K562 (cell line): ENCODE results near the gene JPH3. TPM values are rescaled to one million over a fixed set of nuclear protein-coding genes. Genes with fewer than 3 reads are reported as not detected.

Experiments used
- ATAC-seq: fragments of 200-7000 bp; cut with Tn5 transposase; 3 replicates; pipeline ENCODE4 v1.9.1; 2020; ENCODE audit warnings: moderate library complexity
- BruUV-seq: library from RNA; stranded (reverse); fragments of 400-500 nt; replicated peaks from 2 replicates; lab custom pipeline; 2021; lab: Mats Ljungman, UMichigan
- CTCF ChIA-PET: fragments of 300-600 bp; formaldehyde crosslinking; extraction: SDS; loops from one replicate; lab custom pipeline; 2021; ENCODE audit warnings: low intra/inter-chr PET ratio; lab: Yijun Ruan, JAX
- POLR2A ChIA-PET: fragments of 300-600, 350-650 bp; sonication (Branson Sonifier 250); formaldehyde crosslinking; extraction: SDS; loops from one replicate; lab custom pipeline; 2021; ENCODE audit warnings: antibody characterized with exemption, inconsistent platforms; lab: Yijun Ruan, JAX
- DNase-seq, 4 experiments: peaks; one replicate each; pipeline versions ENCODE4 v3.0.0 to v3.0.0-alpha.2; 2011 to 2018; ENCODE audit warnings: low spot score in 3 of 4, mixed read lengths in 3 of 4; ENCODE audit errors: extremely low read depth in 1 of 4
- FAIRE-seq: peaks from 2 replicates; lab custom pipeline; 2011; peaks lifted over from hg19 to GRCh38; lab: Jason Lieb, UNC
- H2AFZ ChIP-seq: 2 replicates; pipeline ENCODE4 v1.6.0; 2011; ENCODE audit warnings: low read depth, low read length, control low read depth, inconsistent platforms
- H3K27ac ChIP-seq: fragments of 200-600 bp; 3 replicates; pipeline ENCODE4 v1.8.0; 2011; ENCODE audit warnings: low read depth, mild to moderate bottlenecking, control low read depth, inconsistent platforms, low read length, moderate library complexity, mixed read lengths; ENCODE audit errors: extremely low read depth
- H3K27me3 ChIP-seq, 2 experiments: fragments of 300-600 bp in 1 of 2; 2 replicates in 1 of 2; 3 replicates in 1 of 2; pipeline versions ENCODE4 v1.6.0 to v1.8.0; 2011; ENCODE audit warnings: inconsistent platforms in 2 of 2, low read length in 2 of 2, mild to moderate bottlenecking in 1 of 2, mixed read lengths in 1 of 2, moderate library complexity in 1 of 2; ENCODE audit not compliant: control insufficient read depth in 2 of 2, insufficient read depth in 2 of 2
- H3K36me3 ChIP-seq: fragments of 300-600 bp; 3 replicates; pipeline ENCODE4 v1.8.0; 2011; ENCODE audit warnings: mild to moderate bottlenecking, low read length, inconsistent platforms; ENCODE audit not compliant: control insufficient read depth, insufficient read depth
- H3K4me1 ChIP-seq, 2 experiments: fragments of 200-600 bp in 1 of 2; replicated peaks in 1 of 2; 2 replicates in 1 of 2; 3 replicates in 1 of 2; pipeline versions ENCODE4 v1.5.1 to v1.8.0; 2011; ENCODE audit warnings: inconsistent platforms in 2 of 2, low read length in 2 of 2, mild to moderate bottlenecking in 1 of 2, mixed read lengths in 1 of 2, moderate library complexity in 1 of 2; ENCODE audit not compliant: control insufficient read depth in 2 of 2, insufficient read depth in 2 of 2
- H3K4me2 ChIP-seq: 2 replicates; pipeline ENCODE4 v1.6.1; 2011; ENCODE audit warnings: low read length, control low read depth, inconsistent platforms, mixed read lengths; ENCODE audit not compliant: insufficient read depth
- H3K4me3 ChIP-seq: fragments of 200-600 bp; sonication (generic), shearing (Covaris generic); 2 replicates; pipeline ENCODE4 v1.5.1; 2016; ENCODE audit warnings: control low read depth, inconsistent platforms
- H3K79me2 ChIP-seq: fragments of 200-600 bp; 3 replicates; pipeline ENCODE4 v1.8.0; 2011; ENCODE audit warnings: low read length, inconsistent platforms; ENCODE audit not compliant: control insufficient read depth, insufficient read depth
- H3K9ac ChIP-seq, 2 experiments: 2 replicates each; pipeline versions ENCODE4 v1.6.0 to v1.6.1; 2011; ENCODE audit warnings: low read depth in 2 of 2, low read length in 2 of 2, control low read depth in 1 of 2, inconsistent platforms in 1 of 2, mild to moderate bottlenecking in 1 of 2, mixed read lengths in 1 of 2; ENCODE audit not compliant: insufficient read depth in 1 of 2
- H3K9me1 ChIP-seq: one replicate; pipeline ENCODE4 v1.6.0; 2011; ENCODE audit warnings: inconsistent platforms, mild to moderate bottlenecking, low read length, moderate library complexity; ENCODE audit not compliant: control insufficient read depth, insufficient read depth
- H3K9me3 ChIP-seq: replicated peaks from 2 replicates; pipeline ENCODE4 v1.5.1; 2011; ENCODE audit warnings: low read depth, low read length, inconsistent platforms; ENCODE audit not compliant: control insufficient read depth, insufficient read depth
- H4K20me1 ChIP-seq: replicated peaks from 2 replicates; pipeline ENCODE4 v1.6.1; 2011; ENCODE audit warnings: low read length, inconsistent platforms, mixed read lengths; ENCODE audit not compliant: control insufficient read depth, insufficient read depth
- DIDO1 ChIP-seq: fragments of 450-650 bp; IDR thresholded peaks from 2 replicates; pipeline ENCODE4 v1.6.1; 2016; ENCODE audit warnings: low read depth, missing biosample characterization, missing genetic modification characterization
- NFXL1 ChIP-seq: fragments of 450-650 bp; formaldehyde crosslinking; IDR thresholded peaks from 2 replicates; pipeline ENCODE4 v1.4.0; 2021; ENCODE audit warnings: mild to moderate bottlenecking
- SETDB1 ChIP-seq: IDR thresholded peaks from one replicate; pipeline ENCODE4 v1.6.1; 2012; ENCODE audit warnings: low read length, control low read depth, inconsistent platforms
- ZBTB34 ChIP-seq: fragments of 250-450 bp; sonication (Bioruptor Pico); IDR thresholded peaks from 2 replicates; pipeline ENCODE4 v1.8.0; 2021; ENCODE audit warnings: mild to moderate bottlenecking, moderate library complexity
- ZNF395 ChIP-seq: fragments of 200-800 bp; sonication (Bioruptor generic); IDR thresholded peaks from 2 replicates; pipeline ENCODE4 v1.6.1; 2017; ENCODE audit warnings: missing genetic modification characterization, missing compliant biosample characterization
- ZNF512 ChIP-seq: IDR thresholded peaks from 2 replicates; pipeline ENCODE4 v1.6.1; 2016; ENCODE audit warnings: missing genetic modification characterization, missing compliant biosample characterization
- ZNF766 ChIP-seq: fragments of 200-800 bp; sonication (Bioruptor generic); conservative IDR thresholded peaks from 2 replicates; pipeline ENCODE4 v1.6.1; 2016; ENCODE audit warnings: missing genetic modification characterization, missing compliant biosample characterization
- ZNF780A ChIP-seq: fragments of 250-450 bp; sonication (Bioruptor Pico); IDR thresholded peaks from 2 replicates; pipeline ENCODE4 v1.5.0; 2021; ENCODE audit warnings: mild to moderate bottlenecking
- WGBS: fragments of 100-300 bp; shearing (Covaris generic); methylation state at CpG from one replicate; pipeline ENCODE4 v1.1.6; 2016; ENCODE audit warnings: low coverage, mixed read lengths; ENCODE audit not compliant: insufficient coverage; ENCODE audit errors: missing lambda C conversion rate; 5-methylcytosine and 5-hydroxymethylcytosine counted together
- in situ Hi-C: fragments of 300-500 bp; cut with MboI; formaldehyde crosslinking; loops from 4 replicates; pipeline ENCODE4 v1.15.0; 2018; ENCODE audit warnings: inconsistent platforms, mixed read lengths
- intact Hi-C: fragments of 100-400 bp; cut with micrococcal nuclease; formaldehyde crosslinking; loops from 2 replicates; pipeline ENCODE4 v1.14.2; 2022
- polyA plus RNA-seq, 8 experiments: library from polyadenylated mRNA; depleted of rRNA in 4 of 8; stranded (reverse) in 5 of 8; unstranded in 3 of 8; fragments of >200 nt; fragmentation: Nextera tagmentation in 2 of 8; fragmentation: Illumina TruSeq in 1 of 8; extraction: Ambion mirVana in 2 of 8; extraction: Trizol in 1 of 8; gene quantifications; 2 replicates each; pipeline versions ENCODE4 v1.2.1 to v1.2.3, GENCODE V29; 2011 to 2014; ENCODE audit warnings: inconsistent platforms in 1 of 8, missing spikeins in 1 of 8
- total RNA-seq, 7 experiments: library from RNA; depleted of rRNA in 6 of 7; stranded (reverse); fragments of >200 nt in 6 of 7; fragmentation: Illumina TruSeq in 2 of 7; extraction: Trizol in 2 of 7; gene quantifications; 2 replicates each; pipeline versions ENCODE4 v1.2.1 to v1.2.3, GENCODE V29; 2011 to 2021; ENCODE audit warnings: low replicate concordance in 1 of 7
- TF ChIP-seq, protein P1 (sequence below), 2 experiments: fragments of 200-800 bp in 1 of 2; sonication (Bioruptor generic) in 1 of 2; sonication (generic) in 1 of 2; formaldehyde crosslinking in 1 of 2; IDR thresholded peaks in 1 of 2; conservative IDR thresholded peaks in 1 of 2; 2 replicates each; pipeline versions ENCODE4 v1.5.0 to v1.6.1; 2016 to 2020; ENCODE audit warnings: missing compliant biosample characterization in 1 of 2, missing genetic modification characterization in 1 of 2, missing genetic modification reagents in 1 of 2

Gene JPH3
- total and polyA plus RNA-seq, 9 of the 15 experiments (the other 6 are each of a cell fraction or from before 2014, with no cell fraction given) = 0.01 TPM; not detected in 8

DNA sequence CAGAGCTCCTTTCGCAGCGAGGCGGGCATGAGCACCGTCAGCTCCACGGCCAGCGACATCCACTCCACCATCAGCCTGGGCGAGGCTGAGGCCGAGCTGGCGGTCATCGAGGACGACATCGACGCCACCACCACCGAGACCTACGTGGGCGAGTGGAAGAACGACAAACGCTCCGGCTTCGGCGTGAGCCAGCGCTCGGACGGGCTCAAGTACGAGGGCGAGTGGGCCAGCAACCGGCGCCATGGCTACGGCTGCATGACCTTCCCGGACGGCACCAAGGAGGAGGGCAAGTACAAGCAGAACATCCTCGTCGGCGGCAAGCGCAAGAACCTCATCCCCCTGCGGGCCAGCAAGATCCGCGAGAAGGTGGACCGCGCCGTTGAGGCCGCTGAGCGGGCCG, 42.3 kb downstream of the JPH3 start (continued):
- TF ChIP-seq ZNF395 = no peak

GRCh38 chr16:87645802-87646201, 43.5 kb downstream of the JPH3 start:
- WGBS = 6% methylated on average over 9 of the region's 9 CpGs
- TF ChIP-seq ZNF766 = no peak
- TF ChIP-seq SETDB1 = no peak
- no peak for TF ChIP-seq ZBTB34 (CRISPR knock-in tag)
- TF ChIP-seq ZNF512 (tag) = no peak
- TF ChIP-seq DIDO1 = no peak
- TF ChIP-seq, protein P1, sequence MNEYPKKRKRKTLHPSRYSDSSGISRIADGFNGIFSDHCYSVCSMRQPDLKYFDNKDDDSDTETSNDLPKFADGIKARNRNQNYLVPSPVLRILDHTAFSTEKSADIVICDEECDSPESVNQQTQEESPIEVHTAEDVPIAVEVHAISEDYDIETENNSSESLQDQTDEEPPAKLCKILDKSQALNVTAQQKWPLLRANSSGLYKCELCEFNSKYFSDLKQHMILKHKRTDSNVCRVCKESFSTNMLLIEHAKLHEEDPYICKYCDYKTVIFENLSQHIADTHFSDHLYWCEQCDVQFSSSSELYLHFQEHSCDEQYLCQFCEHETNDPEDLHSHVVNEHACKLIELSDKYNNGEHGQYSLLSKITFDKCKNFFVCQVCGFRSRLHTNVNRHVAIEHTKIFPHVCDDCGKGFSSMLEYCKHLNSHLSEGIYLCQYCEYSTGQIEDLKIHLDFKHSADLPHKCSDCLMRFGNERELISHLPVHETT (CRISPR knock-in tag; conservative IDR thresholded peaks at IDR 0.05 in 1 of 2, IDR thresholded peaks at IDR 0.05 in 1 of 2) = no peak
- no peak for TF ChIP-seq NFXL1
- no peak for TF ChIP-seq ZNF780A

More at GRCh38 chr16:87645802-87646201, 43.5 kb downstream of the JPH3 start:
- Histone ChIP-seq H3K4me2 (no peak overlapping the region), H3K36me3 (no peaks in the 10 kb centered on the region), H3K27ac (no peak overlapping the region), H3K79me2 (no peaks in the 10 kb centered on the region), H3K9me3 (no peaks in the 10 kb centered on the region), H3K9ac (no peak overlapping the region), H4K20me1 (peaks cover 17% of the 10 kb centered on the region), H3K4me3 (no peak overlapping the region), H3K9me1 (no peaks in the 10 kb centered on the region), H3K27me3 (peaks cover 53 to 95% of the 10 kb centered on the region in 2 experiments), H2AFZ (no peak overlapping the region), H3K4me1 (peaks cover 0 to 20% of the 10 kb centered on the region in 2 experiments; a peak in 2 of 5 replicates)
- no peak for DNase-seq
- intact Hi-C loops = no loop called here
- no peak for FAIRE-seq
- POLR2A ChIA-PET = no interaction called here
- no peak for ATAC-seq
- in situ Hi-C loops = loop anchor here (25.0 kb wide), 1 partner anchor 1084 kb away; the partner anchor contains the start of genes FOXC2 and MTHFSD
- CTCF ChIA-PET = no interaction called here
- BruUV-seq = no TSS peak
